GM12873 (cell line): ENCODE measurements around the gene NKAIN2.

Experiments
- CTCF ChIP-seq: IDR thresholded peaks from 2 replicates; pipeline ENCODE4 v1.5.1; 2012; ENCODE audit warnings: low read depth, mild to moderate bottlenecking, moderate library complexity, low read length, control low read depth; ENCODE audit not compliant: insufficient read depth; ENCODE audit errors: missing control alignments

The NKAIN2 gene

GRCh38 chr6:124158024-124158423, 354.4 kb downstream of the NKAIN2 start:
- no peak for TF ChIP-seq CTCF

GRCh38 chr6:124163676-124164075, 360.0 kb downstream of the NKAIN2 start:
- no peak for TF ChIP-seq CTCF

GRCh38 chr6:124164343-124164742, 360.7 kb downstream of the NKAIN2 start:
- TF ChIP-seq CTCF = no peak

- no peak for TF ChIP-seq CTCF
These were observed 386.6 kb downstream of the NKAIN2 start for GRCh38 chr6:124190256-124190655.

- TF ChIP-seq CTCF = no peak
These were observed 389.5 kb downstream of the NKAIN2 start for GRCh38 chr6:124193132-124193531.

GRCh38 chr6:124197148-124197547, 393.5 kb downstream of the NKAIN2 start:
- TF ChIP-seq CTCF = no peak

- TF ChIP-seq CTCF = no peak
These were observed 395.6 kb downstream of the NKAIN2 start for GRCh38 chr6:124199286-124199685.
